SK-N-SH (cell line): ENCODE data around the gene C18orf54.

Experiments
- CTCF ChIP-seq: fragments of 200-600 bp; sonication (generic); IDR thresholded peaks from 2 replicates; pipeline ENCODE4 v1.6.1; 2017; ENCODE audit warnings: antibody characterized with exemption, mild to moderate bottlenecking, moderate library complexity
- ELF1 ChIP-seq: IDR thresholded peaks from 2 replicates; pipeline ENCODE4 v1.4.0; 2012
- EP300 ChIP-seq, 2 experiments: IDR thresholded peaks; 2 replicates each; pipeline versions ENCODE4 v1.4.0 to v1.6.1; 2012; ENCODE audit warnings: borderline replicate concordance in 1 of 2, low read depth in 1 of 2, low read length in 1 of 2
- FOXJ3 ChIP-seq: sonication (generic); formaldehyde crosslinking; IDR thresholded peaks from 2 replicates; pipeline ENCODE4 v1.5.1; 2020; ENCODE audit warnings: mild to moderate bottlenecking, missing genetic modification reagents
- FOXM1 ChIP-seq: IDR thresholded peaks from 2 replicates; pipeline ENCODE4 v1.4.0; 2012; ENCODE audit warnings: low read depth, mild to moderate bottlenecking
- JUND ChIP-seq: IDR thresholded peaks from 2 replicates; pipeline ENCODE4 v1.4.0; 2012
- MAX ChIP-seq: IDR thresholded peaks from 2 replicates; pipeline ENCODE4 v1.4.0; 2012; ENCODE audit warnings: low read depth
- MEF2A ChIP-seq: IDR thresholded peaks from 2 replicates; pipeline ENCODE4 v1.4.0; 2012; ENCODE audit warnings: low read depth, borderline replicate concordance
- POLR2AphosphoS5 ChIP-seq: IDR thresholded peaks from 2 replicates; pipeline ENCODE4 v1.6.1; 2012; ENCODE audit warnings: low read depth, low read length
- RFX5 ChIP-seq: IDR thresholded peaks from 2 replicates; pipeline ENCODE4 v1.6.1; 2012; ENCODE audit warnings: mild to moderate bottlenecking, improper control_type of control experiment, low read length
- TAF1 ChIP-seq: IDR thresholded peaks from 2 replicates; pipeline ENCODE4 v1.6.1; 2012; ENCODE audit warnings: low read depth, mild to moderate bottlenecking, low read length, moderate library complexity, borderline replicate concordance
- YY1 ChIP-seq: IDR thresholded peaks from 2 replicates; pipeline ENCODE4 v1.4.0; 2012; ENCODE audit warnings: low read depth, mild to moderate bottlenecking
- TF ChIP-seq, protein P1 (sequence below): IDR thresholded peaks from 2 replicates; pipeline ENCODE4 v1.6.1; 2012; ENCODE audit warnings: mild to moderate bottlenecking, low read depth, low read length, moderate library complexity

- TF ChIP-seq JUND (no peak), MAX (no peak), MEF2A (no peak), CTCF (no peak), ELF1 (no peak), YY1 (no peak), FOXM1 (no peak), RFX5 (no peak), FOXJ3 (CRISPR knock-in tag) (no peak), TAF1 (no peak), POLR2AphosphoS5 (no peak), EP300 (IDR thresholded peaks at IDR 0.05; ENCODE audit: borderline replicate concordance in 1 of 2, low read depth in 1 of 2, low read length in 1 of 2) (no peak)
- TF ChIP-seq, protein P1, sequence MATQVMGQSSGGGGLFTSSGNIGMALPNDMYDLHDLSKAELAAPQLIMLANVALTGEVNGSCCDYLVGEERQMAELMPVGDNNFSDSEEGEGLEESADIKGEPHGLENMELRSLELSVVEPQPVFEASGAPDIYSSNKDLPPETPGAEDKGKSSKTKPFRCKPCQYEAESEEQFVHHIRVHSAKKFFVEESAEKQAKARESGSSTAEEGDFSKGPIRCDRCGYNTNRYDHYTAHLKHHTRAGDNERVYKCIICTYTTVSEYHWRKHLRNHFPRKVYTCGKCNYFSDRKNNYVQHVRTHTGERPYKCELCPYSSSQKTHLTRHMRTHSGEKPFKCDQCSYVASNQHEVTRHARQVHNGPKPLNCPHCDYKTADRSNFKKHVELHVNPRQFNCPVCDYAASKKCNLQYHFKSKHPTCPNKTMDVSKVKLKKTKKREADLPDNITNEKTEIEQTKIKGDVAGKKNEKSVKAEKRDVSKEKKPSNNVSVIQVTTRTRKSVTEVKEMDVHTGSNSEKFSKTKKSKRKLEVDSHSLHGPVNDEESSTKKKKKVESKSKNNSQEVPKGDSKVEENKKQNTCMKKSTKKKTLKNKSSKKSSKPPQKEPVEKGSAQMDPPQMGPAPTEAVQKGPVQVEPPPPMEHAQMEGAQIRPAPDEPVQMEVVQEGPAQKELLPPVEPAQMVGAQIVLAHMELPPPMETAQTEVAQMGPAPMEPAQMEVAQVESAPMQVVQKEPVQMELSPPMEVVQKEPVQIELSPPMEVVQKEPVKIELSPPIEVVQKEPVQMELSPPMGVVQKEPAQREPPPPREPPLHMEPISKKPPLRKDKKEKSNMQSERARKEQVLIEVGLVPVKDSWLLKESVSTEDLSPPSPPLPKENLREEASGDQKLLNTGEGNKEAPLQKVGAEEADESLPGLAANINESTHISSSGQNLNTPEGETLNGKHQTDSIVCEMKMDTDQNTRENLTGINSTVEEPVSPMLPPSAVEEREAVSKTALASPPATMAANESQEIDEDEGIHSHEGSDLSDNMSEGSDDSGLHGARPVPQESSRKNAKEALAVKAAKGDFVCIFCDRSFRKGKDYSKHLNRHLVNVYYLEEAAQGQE = no peak
Measured at GRCh38 chr18:54351186-54351585, 6.5 kb upstream of the C18orf54 start.
